Mucosa of descending colon (tissue), 3 donors: ENCODE data around the gene ANAPC4. TPM values are rescaled to one million over a fixed set of nuclear protein-coding genes. Genes with fewer than 3 reads are reported as not detected.

Source experiments
- ATAC-seq: fragments of 200-7000 bp; cut with Tn5 transposase; one replicate; pipeline ENCODE4 v1.9.1; 2020; ENCODE audit warnings: mild to moderate bottlenecking, moderate library complexity
- DNase-seq, 3 donors: peaks; one replicate each; pipeline ENCODE4 v3.0.0-alpha.2; 2020
- H3K36me3 ChIP-seq: fragments of 200-600 bp; one replicate; pipeline ENCODE4 v1.8.0; 2021; ENCODE audit warnings: low read depth, mild to moderate bottlenecking
- H3K4me1 ChIP-seq: fragments of 200-600 bp; one replicate; pipeline ENCODE4 v1.8.0; 2021; ENCODE audit warnings: low read depth, mild to moderate bottlenecking
- H3K4me3 ChIP-seq: fragments of 200-600 bp; one replicate; pipeline ENCODE4 v1.8.0; 2021; ENCODE audit warnings: mild to moderate bottlenecking
- H3K9me3 ChIP-seq: fragments of 200-600 bp; one replicate; pipeline ENCODE4 v1.8.0; 2021; ENCODE audit warnings: mild to moderate bottlenecking
- CTCF ChIP-seq: fragments of 200-600 bp; IDR thresholded peaks from one replicate; pipeline ENCODE4 v1.8.0; 2022; ENCODE audit warnings: antibody characterized with exemption, mild to moderate bottlenecking
- intact Hi-C, 2 donors: fragments of 100-400 bp; cut with DNase I in 1 of 2; cut with micrococcal nuclease in 1 of 2; formaldehyde crosslinking; loops; one replicate each; pipeline versions ENCODE4 v1.11.0 to v1.11.1; 2022; cut with DNase I, micrococcal nuclease
- total RNA-seq, 3 donors: library from RNA; stranded (reverse); fragmentation: NEBNext Ultra II Directional in 2 of 3; extraction: Animal tissue kit (Norgen Biotek cat#: 25700) in 2 of 3; gene quantifications; one replicate each; pipeline versions ENCODE4 v1.2.1 to v1.2.4, GENCODE V29; 2021 to 2023
- donor health status: DM: no; HTN: no; CAD: no; lungs with moderate emphysema.
- donor health status: DM: no; HTN: no; CAD: no.
- donor health status: DM: no; HTN: yes; CAD: no.

Gene ANAPC4
- total RNA-seq, 3 donors from 2014 or later, result 29.6 to 32.9 (median 32.4) TPM

GRCh38 chr4:25439918-25440477 is 62.9 kb downstream of the ANAPC4 start:
- no peaks in the 10 kb centered on the region for H3K36me3 ChIP-seq
- H3K4me3 ChIP-seq, result no peak overlapping the region
- ATAC-seq (peak; percentile 87), DNase-seq (peak in 1 of 3 donors; percentile 86)
- H3K9me3 ChIP-seq, result no peaks in the 10 kb centered on the region
- peak; percentile 76 for TF ChIP-seq CTCF
- H3K4me1 ChIP-seq, result no peaks in the 10 kb centered on the region
- intact Hi-C loops, result loop anchor here in 1 of 2 donors (5.0 kb wide), 1 partner anchor 327 kb away; no protein-coding TSS in a partner anchor

- no peaks in the 10 kb centered on the region for H3K9me3 ChIP-seq
- H3K36me3 ChIP-seq, result no peaks in the 10 kb centered on the region
- H3K4me3 ChIP-seq, result no peak overlapping the region
- no peak for ATAC-seq
- no peak for TF ChIP-seq CTCF
- DNase-seq, result no peak
- intact Hi-C loops, result loop anchor here in 1 of 2 donors (5.0 kb wide), 1 partner anchor 327 kb away; no protein-coding TSS in a partner anchor
- H3K4me1 ChIP-seq, result no peaks in the 10 kb centered on the region
These were observed 63.5 kb downstream of the ANAPC4 start for GRCh38 chr4:25440478-25441030.

GRCh38 chr4:25441519-25442117 is 64.6 kb downstream of the ANAPC4 start:
- intact Hi-C loops, result loop anchor here in 1 of 2 donors (5.0 kb wide), 1 partner anchor 326 kb away; no protein-coding TSS in a partner anchor
- H3K4me1 ChIP-seq, result no peaks in the 10 kb centered on the region
- no peaks in the 10 kb centered on the region for H3K36me3 ChIP-seq
- ATAC-seq (peak; percentile 86), DNase-seq (peak in 2 of 3 donors; percentile 72 to 81)
- TF ChIP-seq CTCF, result no peak
- no peaks in the 10 kb centered on the region for H3K9me3 ChIP-seq
- H3K4me3 ChIP-seq, result no peak overlapping the region

- Histone ChIP-seq H3K36me3 (no peaks in the 10 kb centered on the region), H3K4me3 (no peak overlapping the region), H3K4me1 (no peaks in the 10 kb centered on the region), H3K9me3 (no peaks in the 10 kb centered on the region)
- ATAC-seq, result no peak
- intact Hi-C loops, result loop anchor here in 1 of 2 donors (5.0 kb wide), 1 partner anchor 324 kb away; no protein-coding TSS in a partner anchor
- no peak for DNase-seq
- no peak for TF ChIP-seq CTCF
These were observed 65.8 kb downstream of the ANAPC4 start for GRCh38 chr4:25442863-25443307.

- TF ChIP-seq CTCF, result no peak
- intact Hi-C loops, result loop anchor here in 1 of 2 donors (5.0 kb wide), 1 partner anchor 323 kb away; no protein-coding TSS in a partner anchor
- Histone ChIP-seq H3K36me3 (no peaks in the 10 kb centered on the region), H3K4me3 (no peak overlapping the region), H3K9me3 (no peaks in the 10 kb centered on the region), H3K4me1 (no peaks in the 10 kb centered on the region)
- DNase-seq, result no peak
- ATAC-seq, result no peak
These were observed 66.8 kb downstream of the ANAPC4 start for GRCh38 chr4:25443851-25444250.
